ENCODE measurements around the gene RPS15.

RPS15 gene

DNA sequence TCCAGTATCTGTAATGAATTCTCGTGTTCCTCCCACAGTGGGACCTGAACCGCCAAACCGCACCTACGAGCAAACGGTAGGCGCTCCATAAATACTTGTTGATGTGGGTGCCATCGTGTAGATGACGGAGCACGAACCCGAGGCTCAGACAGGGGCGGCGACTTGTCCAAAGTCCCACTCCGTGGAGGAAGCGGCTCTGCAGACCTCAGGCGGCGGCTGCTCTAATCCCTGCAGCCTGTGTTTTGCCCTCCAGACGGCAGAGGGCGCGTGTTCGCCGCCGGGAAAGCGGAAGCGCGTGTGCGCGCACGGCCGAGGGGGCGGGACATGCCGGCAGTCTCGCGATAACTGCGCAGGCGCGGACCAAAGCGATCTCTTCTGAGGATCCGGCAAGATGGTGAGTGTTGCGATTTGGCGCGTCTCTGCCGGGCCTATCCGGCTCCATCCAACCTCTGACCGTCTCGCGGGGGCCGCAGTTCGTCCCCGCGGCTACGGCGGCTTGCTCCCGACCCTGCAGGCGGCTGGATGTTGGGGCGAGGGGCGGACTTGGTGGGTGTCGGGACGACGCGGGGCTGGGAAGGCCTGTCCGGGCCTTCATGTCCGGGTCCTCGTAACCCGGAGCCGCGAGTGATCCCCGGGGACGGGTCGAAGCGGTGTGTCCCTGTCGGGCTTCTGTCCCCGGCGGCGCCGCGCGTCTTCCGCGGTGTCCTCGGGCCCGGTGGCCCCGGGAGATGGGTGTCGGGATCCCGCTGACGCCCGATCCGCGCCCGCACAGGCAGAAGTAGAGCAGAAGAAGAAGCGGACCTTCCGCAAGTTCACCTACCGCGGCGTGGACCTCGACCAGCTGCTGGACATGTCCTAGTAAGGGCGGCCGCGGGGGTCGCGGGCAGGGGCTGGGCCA is at the start of gene RPS15:
Gene RPS15, plus strand, starts transcription at position 362 of the 898 bp plus-strand sequence. Its CDS starts 30 bp downstream, at position 392.
- DNase-seq (ENCODE audit: low read depth): peak; percentile 68

- no peak for DNase-seq (ENCODE audit: low read depth)
Measured at GRCh38 chr19:1388637-1389026, 49.6 kb upstream of the RPS15 start.

DNA sequence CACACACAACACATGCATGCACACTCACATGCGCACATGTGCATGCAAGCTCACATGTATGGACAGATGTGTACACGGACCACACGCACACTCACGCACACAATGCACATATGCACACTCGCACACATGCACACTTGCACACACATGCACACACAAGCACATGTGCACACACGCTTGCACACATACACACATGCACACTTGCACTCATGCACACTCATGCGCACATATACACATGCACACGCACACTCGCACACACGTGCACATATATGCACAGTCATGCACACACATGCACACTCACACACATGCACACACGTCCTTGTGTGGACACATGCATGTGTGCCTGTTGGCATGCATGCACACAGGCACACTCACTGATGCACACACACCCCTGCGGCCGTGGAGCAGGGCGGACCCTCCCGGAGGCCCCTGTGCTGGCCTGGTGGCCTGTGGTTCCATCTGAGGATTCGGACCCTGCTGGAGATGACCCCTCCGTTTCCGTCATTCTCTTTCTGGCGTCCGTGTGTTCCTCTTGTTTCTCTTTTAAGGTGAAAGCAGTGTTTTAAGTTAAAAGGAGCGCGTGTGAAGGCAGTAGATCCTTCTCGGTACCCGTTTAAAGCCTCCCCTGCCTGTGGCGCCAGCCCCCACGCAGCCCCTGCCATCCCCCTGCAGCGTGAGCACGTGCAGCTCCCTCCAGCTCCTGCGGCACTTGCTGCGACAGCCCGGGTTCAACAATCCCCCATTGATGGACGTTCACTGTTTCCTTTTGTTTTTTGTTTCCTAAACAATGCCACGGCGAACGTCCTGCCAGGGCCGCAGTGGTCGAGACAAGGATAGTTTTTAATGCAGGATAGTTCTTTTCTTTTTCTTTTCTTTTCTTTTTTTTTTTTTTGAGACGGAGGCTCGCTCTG is 48.9 kb upstream of the RPS15 start:
- no peak for DNase-seq (ENCODE audit: low read depth)

DNA sequence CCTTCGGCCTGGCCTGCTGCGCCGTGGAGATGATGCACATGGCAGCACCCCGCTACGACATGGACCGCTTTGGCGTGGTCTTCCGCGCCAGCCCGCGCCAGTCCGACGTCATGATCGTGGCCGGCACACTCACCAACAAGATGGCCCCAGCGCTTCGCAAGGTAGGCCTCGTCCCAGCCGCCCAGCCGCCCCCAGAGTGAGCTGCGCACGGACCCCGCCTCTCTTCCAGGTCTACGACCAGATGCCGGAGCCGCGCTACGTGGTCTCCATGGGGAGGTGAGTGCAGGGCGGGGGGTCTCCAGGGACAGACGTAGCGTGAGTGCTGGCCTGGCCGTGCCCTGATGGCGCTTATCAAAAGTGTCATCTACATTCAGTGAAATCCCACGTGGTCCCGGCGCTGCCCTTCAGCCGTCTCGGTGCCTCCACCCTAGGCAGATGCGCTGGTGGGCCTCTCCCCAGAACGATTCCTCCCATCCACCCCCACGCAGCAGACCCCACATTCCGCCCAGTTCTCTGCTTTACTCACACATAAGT is 47.2 kb upstream of the RPS15 start:
- DNase-seq (ENCODE audit: low read depth): no peak

DNA sequence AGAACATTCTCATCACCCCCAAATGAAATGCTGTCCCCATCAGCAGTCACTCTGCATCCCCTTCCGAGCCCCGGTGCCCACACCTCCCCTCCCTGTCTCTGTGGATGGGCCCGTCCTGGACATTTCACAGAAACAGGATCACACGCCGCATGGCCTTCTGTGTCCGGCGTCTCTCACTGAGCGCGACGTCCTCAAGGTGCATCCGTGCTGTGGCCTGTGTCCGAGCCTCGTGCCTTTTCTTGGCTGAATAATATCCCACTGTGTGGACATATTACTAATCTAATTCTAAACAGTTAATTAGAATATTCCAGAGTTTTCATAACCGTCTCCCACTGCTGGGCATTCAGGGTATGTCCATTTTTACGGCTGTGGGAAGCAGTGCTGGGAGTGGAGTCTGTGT is 45.8 kb upstream of the RPS15 start:
- DNase-seq (ENCODE audit: low read depth): no peak

DNA sequence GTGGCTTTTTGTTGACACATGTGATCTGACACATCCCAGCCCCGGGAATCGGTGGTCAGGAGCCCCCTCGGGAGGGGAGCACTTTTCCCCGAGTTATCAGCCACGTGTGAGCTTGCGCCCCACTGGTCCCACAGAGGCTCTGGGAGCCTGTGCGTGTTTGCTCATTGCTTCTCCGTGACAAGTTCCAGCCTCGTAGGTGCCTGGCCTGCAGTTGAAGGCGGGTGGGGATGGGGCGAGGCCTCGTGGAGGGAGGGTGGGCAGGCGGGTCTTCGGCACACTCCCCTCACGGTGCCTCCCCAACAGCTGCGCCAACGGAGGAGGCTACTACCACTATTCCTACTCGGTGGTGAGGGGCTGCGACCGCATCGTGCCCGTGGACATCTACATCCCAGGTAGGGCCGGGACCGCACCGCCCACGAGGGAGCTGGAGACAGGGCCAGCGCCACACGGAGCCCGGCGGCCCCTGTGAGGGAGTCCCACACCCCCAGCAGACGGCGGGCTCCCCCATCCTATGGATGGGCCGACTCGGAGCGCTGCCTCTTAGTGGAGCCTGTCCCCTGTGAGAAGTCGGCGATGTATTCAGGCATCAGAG is 45.2 kb upstream of the RPS15 start:
- DNase-seq (ENCODE audit: low read depth): no peak

DNA sequence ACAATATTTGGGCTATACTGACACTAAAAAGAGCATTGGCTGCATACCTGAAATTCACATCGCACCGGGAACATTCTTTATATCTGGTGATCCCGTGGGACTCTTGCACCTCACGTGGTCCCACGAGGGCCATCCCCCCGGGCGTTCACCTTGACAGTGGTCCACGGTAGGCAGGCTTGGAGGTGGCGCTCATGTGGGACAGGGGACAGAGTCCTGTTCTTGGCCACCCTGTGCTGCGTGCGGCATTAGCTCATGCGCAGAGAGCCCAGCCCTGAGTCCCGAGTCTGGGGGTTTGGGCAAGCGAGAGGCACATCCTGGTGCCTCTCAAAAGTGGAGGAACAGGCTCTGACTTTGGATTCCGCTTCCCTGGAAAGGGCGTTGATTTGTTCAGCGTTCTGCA is 44.4 kb upstream of the RPS15 start:
- DNase-seq (ENCODE audit: low read depth): no peak

GRCh38 chr19:1394252-1395193 is 43.7 kb upstream of the RPS15 start:
- DNase-seq (ENCODE audit: low read depth): no peak

- no peak for DNase-seq (ENCODE audit: low read depth)
Measured at GRCh38 chr19:1395194-1396018, 42.8 kb upstream of the RPS15 start.

GRCh38 chr19:1396019-1396767 is 42.0 kb upstream of the RPS15 start:
- DNase-seq (ENCODE audit: low read depth): no peak

- no peak for DNase-seq (ENCODE audit: low read depth)
Measured at GRCh38 chr19:1396768-1397679, 41.2 kb upstream of the RPS15 start.

DNA sequence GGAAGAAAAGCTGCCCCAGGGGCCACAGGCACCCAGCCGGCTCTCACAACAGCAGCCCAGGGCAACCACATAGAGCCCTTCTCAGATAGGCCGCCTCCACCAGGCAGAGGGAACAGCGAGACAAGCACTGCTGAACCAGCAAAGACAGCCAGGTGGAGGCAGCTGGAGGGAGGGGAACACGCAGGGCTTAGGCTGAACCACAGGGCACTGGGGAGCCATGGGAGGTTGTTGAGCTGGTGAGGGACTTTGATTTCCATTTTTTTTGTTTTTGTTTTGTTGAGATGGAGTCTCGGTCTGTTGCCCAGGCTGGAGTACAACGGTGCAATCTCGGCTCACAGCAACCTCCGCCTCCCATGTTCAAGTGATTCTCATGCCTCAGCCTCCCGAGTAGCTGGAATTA is 40.4 kb upstream of the RPS15 start:
- DNase-seq (ENCODE audit: low read depth): no peak

DNA sequence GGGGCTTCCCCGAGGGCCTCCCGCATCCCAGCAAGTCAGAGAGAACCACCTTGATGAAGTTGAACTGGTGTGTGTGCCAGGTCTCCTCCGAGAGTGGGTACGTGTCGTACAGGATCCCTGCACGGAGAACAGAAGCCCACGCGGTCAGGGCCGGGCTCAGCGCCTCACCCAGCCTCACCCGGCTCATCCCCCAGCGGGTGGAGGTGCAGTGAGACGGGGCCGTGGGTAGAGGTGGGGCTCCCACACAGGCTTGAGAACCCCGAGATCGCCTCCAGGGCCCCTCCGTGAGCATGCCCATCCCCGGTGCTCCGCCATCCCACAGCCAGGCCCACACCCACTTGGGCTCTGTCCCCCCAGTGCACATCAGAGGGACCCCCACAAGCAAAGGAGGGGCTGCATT is 39.1 kb upstream of the RPS15 start:
- DNase-seq (ENCODE audit: low read depth): no peak

DNA sequence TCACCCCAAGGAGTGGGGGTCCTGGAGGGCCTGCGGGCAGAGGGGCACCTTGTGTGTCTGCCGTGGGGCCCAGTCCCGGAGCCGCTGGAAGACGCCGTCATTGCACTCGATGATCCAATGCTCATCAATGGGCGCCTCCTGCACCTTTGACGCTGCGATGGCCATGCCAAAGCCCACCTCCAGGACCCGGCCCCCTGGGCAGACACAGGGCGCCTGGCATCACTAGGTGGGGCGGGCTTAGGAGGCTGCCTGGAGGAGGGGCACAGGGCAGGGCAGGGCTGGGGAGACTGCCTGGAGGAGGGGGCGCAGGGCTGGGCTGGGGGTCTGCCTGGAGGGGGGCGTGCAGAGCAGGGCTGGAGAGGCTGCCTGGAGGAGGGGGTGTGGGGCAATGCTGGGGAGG is 38.5 kb upstream of the RPS15 start:
- DNase-seq (ENCODE audit: low read depth): no peak

DNA sequence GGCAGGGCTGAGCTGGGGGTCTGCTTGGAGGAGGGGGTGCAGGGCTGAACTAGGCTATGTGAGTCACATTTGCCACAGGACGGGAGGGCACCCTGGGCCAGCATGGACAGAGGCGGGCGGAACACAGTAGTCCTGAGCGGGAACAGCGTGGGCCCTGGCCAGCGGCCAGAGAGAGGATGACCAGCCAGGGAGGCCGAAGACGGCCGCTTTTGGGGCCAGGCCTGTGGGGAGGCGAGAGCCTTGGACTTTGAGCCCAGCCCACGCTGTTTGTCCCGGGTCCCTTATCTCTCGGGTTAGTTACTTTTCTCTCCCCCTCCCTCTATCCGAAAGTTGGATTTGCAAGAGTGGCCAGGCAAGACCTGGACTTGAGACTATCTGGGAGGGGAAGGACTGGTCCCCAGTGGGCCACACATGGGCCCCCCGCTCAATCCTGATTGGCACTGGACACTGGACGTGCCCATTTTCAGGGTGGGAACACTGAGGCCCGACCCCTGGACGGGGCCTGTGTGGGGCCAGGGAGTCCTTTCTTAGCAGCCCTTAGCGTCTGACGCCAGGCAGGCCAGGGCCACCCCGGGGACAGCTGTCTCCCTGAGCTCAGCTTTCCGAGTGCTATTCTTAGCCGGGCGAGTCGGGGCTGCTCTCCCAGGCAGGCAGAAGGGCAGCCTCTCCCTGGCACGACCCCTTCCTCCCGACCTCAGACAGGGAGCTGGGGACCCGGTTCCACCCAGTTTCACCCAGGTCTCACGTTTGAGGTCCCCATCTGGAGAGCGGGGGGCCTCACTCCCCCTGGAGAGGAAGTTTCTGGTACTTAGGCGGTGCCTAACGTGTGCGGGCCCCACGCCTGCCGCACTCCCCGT is 37.7 kb upstream of the RPS15 start:
- no peak for DNase-seq (ENCODE audit: low read depth)

DNA sequence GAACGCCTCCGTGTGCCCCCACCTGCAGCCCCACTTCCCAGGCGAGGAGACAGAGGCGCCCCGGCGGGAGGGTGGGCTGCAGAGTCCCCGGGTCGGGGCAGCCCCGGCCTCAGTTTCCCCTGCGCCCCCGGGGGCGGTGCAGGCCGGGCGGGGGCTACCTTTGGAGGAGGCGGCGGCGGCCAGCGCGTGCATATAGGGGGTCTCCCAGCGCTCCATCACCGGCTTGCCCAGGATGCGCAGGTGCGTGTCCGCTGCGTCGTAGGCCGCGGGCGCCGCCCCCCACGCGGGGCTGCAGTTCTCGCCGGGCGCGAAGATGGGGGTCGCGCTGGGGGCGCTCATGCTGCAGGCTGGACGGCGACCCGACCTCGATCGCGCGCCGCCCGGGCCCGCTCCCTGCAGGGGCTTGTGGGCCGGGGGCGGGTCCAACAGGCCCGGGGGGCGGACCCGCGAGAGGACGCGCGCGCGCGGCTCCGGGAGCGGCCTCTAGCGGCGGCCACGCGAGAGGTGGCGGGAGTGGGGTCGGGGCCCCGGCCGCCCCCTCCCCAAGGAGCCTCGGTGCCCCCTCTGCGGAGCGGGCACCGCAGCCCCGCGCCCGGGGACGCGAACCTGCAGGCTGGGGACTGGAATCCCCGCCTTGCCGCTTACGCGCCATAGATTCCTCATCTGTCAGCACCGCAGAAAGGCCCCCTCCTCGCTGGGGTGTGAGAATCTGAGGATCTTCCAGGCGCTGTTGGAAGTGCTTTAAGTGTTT is 36.9 kb upstream of the RPS15 start, which contains the start of gene GAMT:
Gene GAMT, minus strand, starts transcription at position 405 of the 751 bp plus-strand sequence. Its CDS starts 66 bp downstream, at position 339.
- no peak for DNase-seq (ENCODE audit: low read depth)

GRCh38 chr19:1401889-1402217 is 36.3 kb upstream of the RPS15 start:
- DNase-seq (ENCODE audit: low read depth): no peak

Measured in HS-5 (cell line).